ENCODE data around the gene RBBP8.
"Not testable (repeated sequence)": the region's sequence is repeated elsewhere in the genome, so short reads cannot be mapped to it uniquely, and the experiment has no call there.

Gene RBBP8

GRCh38 chr18:22933206-22933965 lies at the start of gene RBBP8:
RBBP8 (plus strand) TSS chr18:22933328; CDS start chr18:22936852, 3,524 bp downstream.
- peak; percentile 72 to 73 for DNase-seq (ENCODE audit: extremely low read depth in 1 of 2, low read depth in 1 of 2)

- no peak for DNase-seq (ENCODE audit: extremely low read depth in 1 of 2, low read depth in 1 of 2)
Observed at GRCh38 chr18:22883827-22884226, 49.3 kb upstream of the RBBP8 start.

- not testable (repeated sequence) for DNase-seq (ENCODE audit: extremely low read depth in 1 of 2, low read depth in 1 of 2)
Observed at GRCh38 chr18:22885694-22886093, 47.4 kb upstream of the RBBP8 start.

GRCh38 chr18:22899421-22899820 lies 33.7 kb upstream of the RBBP8 start:
- DNase-seq (ENCODE audit: extremely low read depth in 1 of 2, low read depth in 1 of 2): no peak

- no peak for DNase-seq (ENCODE audit: extremely low read depth in 1 of 2, low read depth in 1 of 2)
Observed at GRCh38 chr18:22900558-22901238, 32.4 kb upstream of the RBBP8 start.

GRCh38 chr18:22902093-22902492 lies 31.0 kb upstream of the RBBP8 start:
- DNase-seq (ENCODE audit: extremely low read depth in 1 of 2, low read depth in 1 of 2): no peak

- DNase-seq (ENCODE audit: extremely low read depth in 1 of 2, low read depth in 1 of 2): not testable (repeated sequence)
Observed at GRCh38 chr18:22903248-22903647, 29.9 kb upstream of the RBBP8 start.

GRCh38 chr18:22912149-22912548 lies 21.0 kb upstream of the RBBP8 start:
- DNase-seq (ENCODE audit: extremely low read depth in 1 of 2, low read depth in 1 of 2): no peak

GRCh38 chr18:22912835-22913234 lies 20.3 kb upstream of the RBBP8 start:
- DNase-seq (ENCODE audit: extremely low read depth in 1 of 2, low read depth in 1 of 2): no peak

- no peak for DNase-seq (ENCODE audit: extremely low read depth in 1 of 2, low read depth in 1 of 2)
Observed at GRCh38 chr18:22913861-22914260, 19.3 kb upstream of the RBBP8 start.

- no peak for DNase-seq (ENCODE audit: extremely low read depth in 1 of 2, low read depth in 1 of 2)
Observed at GRCh38 chr18:22914633-22915032, 18.5 kb upstream of the RBBP8 start.

- DNase-seq (ENCODE audit: extremely low read depth in 1 of 2, low read depth in 1 of 2): no peak
Observed at GRCh38 chr18:22915337-22915736, 17.8 kb upstream of the RBBP8 start.

- no peak for DNase-seq (ENCODE audit: extremely low read depth in 1 of 2, low read depth in 1 of 2)
Observed at GRCh38 chr18:22921772-22922171, 11.4 kb upstream of the RBBP8 start.

GRCh38 chr18:22924589-22924988 lies 8.5 kb upstream of the RBBP8 start:
- DNase-seq (ENCODE audit: extremely low read depth in 1 of 2, low read depth in 1 of 2): no peak

GRCh38 chr18:22926454-22926853 lies 6.7 kb upstream of the RBBP8 start:
- DNase-seq (ENCODE audit: extremely low read depth in 1 of 2, low read depth in 1 of 2): no peak

GRCh38 chr18:22928339-22928738 lies 4.8 kb upstream of the RBBP8 start:
- DNase-seq (ENCODE audit: extremely low read depth in 1 of 2, low read depth in 1 of 2): no peak

GRCh38 chr18:22930089-22930713 lies 2.9 kb upstream of the RBBP8 start:
- peak; percentile 18 to 72 for DNase-seq (ENCODE audit: extremely low read depth in 1 of 2, low read depth in 1 of 2)

- DNase-seq (ENCODE audit: extremely low read depth in 1 of 2, low read depth in 1 of 2): no peak
Observed at GRCh38 chr18:22932885-22933205, 283 bp upstream of the RBBP8 start.

- DNase-seq (ENCODE audit: extremely low read depth in 1 of 2, low read depth in 1 of 2): no peak
Observed at GRCh38 chr18:22933966-22934423, 867 bp downstream of the RBBP8 start.

- no peak for DNase-seq (ENCODE audit: extremely low read depth in 1 of 2, low read depth in 1 of 2)
Observed at GRCh38 chr18:22934789-22935188, 1.7 kb downstream of the RBBP8 start.

- no peak for DNase-seq (ENCODE audit: extremely low read depth in 1 of 2, low read depth in 1 of 2)
Observed at GRCh38 chr18:22935431-22935830, 2.3 kb downstream of the RBBP8 start.

- no peak for DNase-seq (ENCODE audit: extremely low read depth in 1 of 2, low read depth in 1 of 2)
Observed at GRCh38 chr18:22936515-22936914, 3.4 kb downstream of the RBBP8 start.

All from stimulated activated CD8-positive, alpha-beta memory T cell treated with anti-CD3 and anti-CD28 coated beads, Interleukin-7, amount 100 ng/mL, for 48 hours (primary cell).